KBM-7 (cell line): ENCODE data around the gene ANXA4.
A peak's percentile ranks its signal among the peaks of the same experiment; 100 is the strongest.
"Not testable (repeated sequence)": the region's sequence is repeated elsewhere in the genome, so short reads cannot be mapped to it uniquely, and the experiment has no call there.

Experiments
- DNase-seq: peaks from one replicate; pipeline ENCODE4 v3.0.0-alpha.2; 2015
- in situ Hi-C: fragments of 300-500 bp; cut with MboI; formaldehyde crosslinking; loops from 2 replicates; pipeline ENCODE4 v1.14.3; 2020; ENCODE audit warnings: low sequenced_read_pairs, low pct_unique_long_range_greater_than_20kb, mixed read lengths

Gene ANXA4

GRCh38 chr2:69717186-69717585 is 24.7 kb upstream of the ANXA4 start:
- DNase-seq = no peak
- in situ Hi-C loops = loop anchor here (25.0 kb wide), 1 partner anchor 155 kb away; no protein-coding TSS in a partner anchor

DNA sequence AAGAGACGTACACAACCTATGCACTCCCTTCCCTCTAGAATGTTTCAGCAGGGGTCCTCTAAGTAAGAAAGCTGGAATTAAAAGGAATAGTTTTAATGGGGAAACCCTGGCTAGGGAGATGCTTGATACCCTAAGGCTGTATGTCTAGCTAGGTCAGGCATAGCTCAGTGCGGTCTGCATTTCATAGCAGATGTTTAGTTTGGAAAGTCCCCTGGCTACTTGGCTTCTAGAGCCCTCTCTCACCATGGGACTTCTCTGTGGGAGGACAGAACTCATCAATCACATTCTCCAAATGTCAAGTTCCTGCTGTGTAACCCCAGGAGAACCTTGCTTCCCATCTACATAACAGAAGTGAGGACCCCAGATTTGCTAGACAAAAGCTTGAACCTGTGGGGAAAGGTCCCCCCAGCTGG is 24.1 kb upstream of the ANXA4 start:
- no peak for DNase-seq
- in situ Hi-C loops = loop anchor here (25.0 kb wide), 1 partner anchor 156 kb away; no protein-coding TSS in a partner anchor

- DNase-seq = no peak
- in situ Hi-C loops = loop anchor here (25.0 kb wide), 1 partner anchor 156 kb away; no protein-coding TSS in a partner anchor
Measured at GRCh38 chr2:69718338-69718965, 23.5 kb upstream of the ANXA4 start.

DNA sequence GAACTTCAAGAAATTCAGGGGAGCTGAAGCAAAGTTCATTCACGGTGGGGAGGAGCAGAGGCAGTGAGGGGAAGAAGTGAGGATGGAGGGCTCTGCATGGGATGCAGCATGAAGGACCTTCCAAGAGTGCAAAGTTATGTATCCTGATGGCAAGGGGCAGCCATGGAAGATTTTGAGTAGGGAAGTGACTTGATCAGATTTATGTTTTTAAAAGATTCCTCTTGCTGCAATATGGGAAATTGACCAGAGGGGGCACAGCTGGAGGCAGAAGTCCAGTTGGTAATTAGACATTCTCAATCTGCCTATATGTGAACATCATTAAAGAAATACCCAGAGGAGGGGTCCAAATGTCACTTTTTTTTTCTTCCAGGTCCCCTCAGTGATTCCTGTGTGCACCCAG is 21.5 kb upstream of the ANXA4 start:
- in situ Hi-C loops = loop anchor here (25.0 kb wide), 1 partner anchor 158 kb away; no protein-coding TSS in a partner anchor
- no peak for DNase-seq

DNA sequence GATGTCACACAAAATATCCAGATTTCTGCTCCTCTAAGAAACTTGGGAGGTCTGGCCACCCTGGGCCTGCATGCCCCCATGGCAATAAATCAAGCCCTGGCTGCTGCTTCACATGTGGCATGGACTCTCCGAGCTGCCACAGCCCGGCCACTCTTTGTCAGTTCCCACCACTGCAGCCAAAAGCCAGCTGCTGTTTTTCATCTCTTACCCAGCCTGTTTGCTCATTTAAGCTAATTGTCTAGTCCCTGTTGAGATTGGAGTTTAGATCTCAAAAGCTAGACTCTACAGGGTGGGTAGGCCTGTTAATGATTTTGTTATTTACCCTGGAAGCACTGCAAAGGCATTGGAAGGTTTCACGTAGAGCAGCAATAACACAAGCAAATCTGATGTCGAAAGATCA is 20.9 kb upstream of the ANXA4 start:
- in situ Hi-C loops = loop anchor here (25.0 kb wide), 1 partner anchor 159 kb away; no protein-coding TSS in a partner anchor
- no peak for DNase-seq

DNA sequence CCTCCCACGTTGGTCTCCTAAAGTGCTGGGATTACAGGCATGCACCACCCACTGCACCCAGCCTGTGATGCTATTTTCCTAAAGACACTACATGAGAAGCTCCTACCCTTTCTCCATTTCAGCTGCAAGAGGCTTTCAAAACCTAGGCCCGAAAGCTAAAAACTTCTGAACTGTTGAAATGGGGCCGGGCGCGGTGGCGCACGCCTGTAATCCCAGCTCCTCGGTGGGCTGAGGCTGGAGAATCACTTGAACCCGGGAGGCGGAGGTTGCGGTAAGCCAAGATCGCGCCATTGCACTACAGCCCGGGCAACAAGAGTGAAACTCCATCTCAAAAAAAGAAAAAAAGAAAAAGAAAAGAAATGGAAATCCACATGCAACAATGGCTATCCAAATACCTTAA is 18.1 kb upstream of the ANXA4 start:
- in situ Hi-C loops = loop anchor here (25.0 kb wide), 1 partner anchor 161 kb away; no protein-coding TSS in a partner anchor
- DNase-seq = no peak

- in situ Hi-C loops = loop anchor here (25.0 kb wide), 1 partner anchor 162 kb away; no protein-coding TSS in a partner anchor
- DNase-seq = peak; percentile 85
Measured at GRCh38 chr2:69724540-69725159, 17.3 kb upstream of the ANXA4 start.

GRCh38 chr2:69725706-69726360 is 16.1 kb upstream of the ANXA4 start:
- in situ Hi-C loops = no loop called here

DNA sequence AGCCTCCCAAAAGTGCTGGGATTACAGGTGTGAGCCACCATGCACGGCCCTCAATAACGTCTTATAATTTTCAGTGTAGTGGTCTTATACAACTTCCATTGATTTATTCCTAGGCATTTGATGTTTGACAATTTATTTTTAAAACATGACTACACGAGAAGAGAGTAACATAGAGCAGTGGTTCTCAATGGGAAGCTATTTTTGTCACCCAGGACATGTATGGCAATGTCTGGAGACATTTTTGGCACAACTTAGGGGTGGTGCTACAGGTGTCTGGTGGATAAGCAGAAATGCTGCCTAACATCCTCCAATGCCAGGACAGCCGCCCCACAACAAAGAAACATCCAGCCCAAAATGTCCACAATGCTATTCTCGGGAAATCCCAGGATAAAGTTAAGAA is 12.7 kb upstream of the ANXA4 start:
- in situ Hi-C loops = no loop called here
- no peak for DNase-seq

More at GRCh38 chr2:69725706-69726360, 16.1 kb upstream of the ANXA4 start:
- no peak for DNase-seq

- no peak for DNase-seq
- in situ Hi-C loops = no loop called here
Measured at GRCh38 chr2:69729781-69730180, 12.2 kb upstream of the ANXA4 start.

DNA sequence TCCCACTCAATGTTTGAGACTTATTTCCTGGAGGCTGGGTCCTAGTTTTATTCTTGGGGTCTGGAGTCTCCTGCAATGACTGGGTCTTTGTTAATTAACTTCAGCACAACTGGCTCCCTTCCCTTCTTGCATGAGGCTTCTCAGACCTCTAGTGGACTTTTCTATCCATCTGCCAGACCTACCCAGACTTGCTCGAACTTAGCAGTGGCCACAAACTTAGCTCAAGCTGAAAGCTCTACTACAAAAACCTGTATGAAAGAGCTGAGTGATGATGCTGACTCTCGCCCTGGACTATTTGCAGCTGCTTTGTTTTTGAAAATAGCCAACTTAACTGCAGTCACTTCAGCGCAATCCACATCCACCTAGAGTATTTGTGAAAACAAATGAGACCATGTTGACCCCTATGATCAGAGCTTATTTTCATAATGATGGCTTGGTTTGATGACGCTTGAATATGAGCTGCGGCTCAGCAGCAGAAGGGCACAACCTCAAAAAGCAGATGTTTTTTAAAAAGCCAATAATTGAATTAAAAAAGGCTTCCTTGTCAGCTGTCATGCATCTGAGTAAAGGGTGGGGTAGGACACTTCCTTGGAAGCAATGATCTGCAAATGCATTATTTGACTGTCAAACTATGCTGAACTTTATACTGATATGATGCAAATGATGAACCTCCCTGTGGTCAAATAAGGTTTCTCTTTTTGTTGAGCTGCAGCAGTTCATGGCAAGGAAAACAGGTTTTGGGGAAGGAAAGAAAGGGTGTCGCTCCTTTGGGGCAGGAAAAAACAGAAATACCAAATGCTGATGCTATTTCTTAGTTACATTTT is 10.6 kb upstream of the ANXA4 start:
- DNase-seq = no peak
- in situ Hi-C loops = no loop called here

DNA sequence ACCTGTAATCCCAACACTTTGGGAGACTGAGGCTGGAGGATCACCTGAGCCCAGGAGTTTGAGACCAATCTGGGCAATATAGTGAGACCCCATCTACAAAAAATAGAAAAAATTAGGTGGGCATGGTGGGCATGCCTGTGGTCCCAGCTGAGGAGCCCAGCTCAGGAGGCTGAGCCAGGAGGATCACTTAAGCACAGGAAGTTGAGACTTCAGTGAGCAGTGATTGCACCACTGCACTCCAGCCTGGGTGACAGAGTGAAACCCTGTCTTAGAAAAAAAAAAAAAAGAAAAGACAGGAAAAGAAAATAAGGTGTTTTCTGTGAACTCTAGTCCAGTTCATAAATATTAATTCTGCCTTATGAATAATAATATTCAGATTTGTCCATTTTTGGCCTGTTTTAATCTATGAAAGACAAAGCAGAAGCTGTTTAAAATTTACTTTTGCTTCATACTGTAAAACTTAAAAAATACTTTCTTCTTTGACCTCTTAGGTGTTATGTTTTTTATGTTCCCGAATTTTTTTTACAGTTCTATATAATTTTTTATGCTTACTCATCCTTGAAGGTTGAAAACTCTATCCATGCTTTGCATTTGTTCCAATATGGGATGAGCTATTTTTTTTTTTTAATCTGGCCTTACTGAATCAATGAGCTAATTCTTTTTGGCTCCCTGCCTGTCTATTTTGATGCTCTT is 8.4 kb upstream of the ANXA4 start:
- in situ Hi-C loops = no loop called here

GRCh38 chr2:69734035-69734611 is 7.8 kb upstream of the ANXA4 start:
- DNase-seq = no peak
- in situ Hi-C loops = no loop called here

More for the DNA sequence above, 8.4 kb upstream of the ANXA4 start:
- no peak for DNase-seq

DNA sequence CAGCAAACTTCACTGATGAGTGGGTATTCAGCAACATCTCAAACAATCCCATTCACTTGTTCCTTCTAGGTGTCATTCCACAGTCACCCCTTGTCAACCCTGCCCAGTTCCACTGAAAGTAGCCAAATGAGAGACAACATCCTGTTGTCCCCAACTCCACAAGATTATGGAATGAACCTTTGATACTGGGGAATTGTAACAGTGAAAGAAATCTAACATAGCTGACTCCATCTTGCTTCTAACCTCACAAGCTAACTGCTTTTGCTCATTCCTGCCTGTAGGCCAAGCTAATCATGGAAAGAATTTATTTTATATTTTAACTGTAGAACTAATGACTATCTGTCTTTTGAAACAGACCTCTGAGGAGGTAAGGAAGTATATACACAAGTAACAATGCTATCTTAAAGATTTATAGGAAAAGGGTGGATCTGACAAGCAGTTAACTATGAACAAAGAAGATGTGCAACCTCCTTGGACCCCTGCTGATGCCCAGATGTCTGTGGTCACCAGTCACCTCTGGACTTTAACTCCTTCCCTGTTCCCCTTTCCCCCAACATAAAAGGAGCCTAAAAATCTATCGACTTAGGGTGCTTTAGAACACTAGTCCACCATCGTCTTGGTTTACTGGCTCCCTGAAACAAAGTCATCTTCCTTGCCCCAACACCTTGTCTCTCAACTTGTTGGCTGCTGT is 6.9 kb upstream of the ANXA4 start:
- in situ Hi-C loops = no loop called here

GRCh38 chr2:69735686-69736085 is 6.2 kb upstream of the ANXA4 start:
- in situ Hi-C loops = no loop called here
- no peak for DNase-seq

More for the DNA sequence above, 6.9 kb upstream of the ANXA4 start:
- DNase-seq = no peak

- in situ Hi-C loops, DNase-seq: not testable (repeated sequence)
Measured at GRCh38 chr2:69738149-69738548, 3.8 kb upstream of the ANXA4 start.

- DNase-seq = peak; percentile 50
- in situ Hi-C loops = no loop called here
Measured at GRCh38 chr2:69740502-69740951, 1.4 kb upstream of the ANXA4 start.

- in situ Hi-C loops = no loop called here
- peak; percentile 75 for DNase-seq
Measured at GRCh38 chr2:69741229-69741574, 732 bp upstream of the ANXA4 start.
